Tibial nerve (tissue), 4 donors: ENCODE data around the gene CATSPERZ. TPM values are rescaled to one million over a fixed set of nuclear protein-coding genes. Genes with fewer than 3 reads are reported as not detected.

Source experiments
- DNase-seq, 2 donors: peaks; one replicate each; pipeline ENCODE4 v3.0.0-alpha.2; 2019; ENCODE audit warnings: low spot score in 2 of 2
- H3K27ac ChIP-seq, 4 donors: fragments of 200-600 bp; sonication (generic) in 3 of 4; one replicate each; pipeline ENCODE4 v1.5.1; 2017 to 2019; ENCODE audit warnings: mild to moderate bottlenecking in 1 of 4
- H3K27me3 ChIP-seq, 2 donors: fragments of 200-600 bp; sonication (generic) in 1 of 2; one replicate each; pipeline versions ENCODE4 v1.5.1 to v1.6.0; 2017 to 2019
- H3K36me3 ChIP-seq, 3 donors: fragments of 200-600 bp; sonication (generic); one replicate each; pipeline ENCODE4 v1.5.1; 2018 to 2019
- H3K4me1 ChIP-seq, 4 donors: fragments of 200-600 bp; sonication (generic) in 3 of 4; one replicate each; pipeline ENCODE4 v1.5.1; 2017 to 2019
- H3K4me3 ChIP-seq, 4 donors: fragments of 200-600 bp; sonication (generic) in 3 of 4; one replicate each; pipeline ENCODE4 v1.5.1; 2017 to 2019; ENCODE audit warnings: mild to moderate bottlenecking in 1 of 4, moderate library complexity in 1 of 4
- H3K9me3 ChIP-seq, 4 donors: fragments of 200-600 bp; sonication (generic) in 3 of 4; one replicate each; pipeline ENCODE4 v1.5.1; 2017 to 2019
- EP300 ChIP-seq, 2 donors: sonication (generic); formaldehyde crosslinking; IDR thresholded peaks; one replicate each; pipeline ENCODE4 v1.6.1; 2017; ENCODE audit warnings: antibody characterized with exemption in 2 of 2, mild to moderate bottlenecking in 1 of 2
- POLR2A ChIP-seq, 2 donors: fragments of 450-650 bp; IDR thresholded peaks; one replicate each; pipeline ENCODE4 v1.6.1; 2017; ENCODE audit warnings: antibody characterized with exemption in 2 of 2, mild to moderate bottlenecking in 2 of 2, moderate library complexity in 2 of 2
- WGBS, 2 donors: methylation state at CpG; one replicate each; pipeline ENCODE4 v1.1.5; 2018; 5-methylcytosine and 5-hydroxymethylcytosine counted together
- total RNA-seq, 4 donors: library from RNA; depleted of rRNA; stranded (reverse); fragments of >200 nt; gene quantifications; one replicate each; pipeline ENCODE4 v1.1.0, GENCODE V29; 2016
- TF ChIP-seq, protein P1 (sequence below), 5 experiments: fragments of 200-600 bp in 3 of 5; fragments of 450-650 bp in 2 of 5; sonication (generic) in 3 of 5; IDR thresholded peaks; one replicate each; pipeline ENCODE4 v1.5.1; 2016 to 2019; ENCODE audit warnings: antibody characterized with exemption in 5 of 5, mild to moderate bottlenecking in 3 of 5, moderate library complexity in 2 of 5

Gene CATSPERZ
- total RNA-seq, 4 donors from 2014 or later: not detected

DNA sequence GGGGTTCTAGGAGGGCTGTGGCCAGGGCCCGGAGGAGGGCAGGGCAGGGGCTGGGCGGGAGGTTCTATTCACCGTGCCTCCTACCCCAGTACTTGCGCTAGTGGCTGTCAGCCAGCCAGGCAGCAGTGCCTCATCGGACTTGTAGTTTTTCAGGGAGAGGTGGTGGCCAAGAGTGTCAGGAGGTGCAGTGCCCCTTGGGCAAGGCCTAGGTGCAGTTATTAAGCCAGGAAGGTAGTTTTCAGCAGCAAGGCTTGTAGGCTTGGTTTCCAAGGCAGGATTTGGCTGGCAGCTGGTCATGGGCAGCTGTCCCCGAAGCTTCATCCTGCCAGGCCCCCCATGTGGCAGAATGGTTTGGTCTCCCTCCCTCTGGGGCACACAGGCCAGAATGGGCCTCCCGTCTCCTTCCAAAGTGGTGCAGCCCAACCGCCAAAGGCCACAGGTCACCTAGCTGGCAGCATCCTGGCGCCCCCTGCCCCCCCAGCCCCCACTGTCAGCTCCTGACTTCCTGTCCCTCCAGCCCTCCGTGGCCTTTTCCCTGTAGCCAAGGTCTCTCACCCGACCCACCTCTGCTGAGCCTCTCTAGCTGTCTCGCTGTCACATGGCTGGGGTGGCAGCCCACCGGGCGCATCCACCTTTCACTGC lies 48.3 kb downstream of the CATSPERZ start:
- no peaks in the 10 kb centered on the region for H3K9me3 ChIP-seq
- H3K27me3 ChIP-seq: no peaks in the 10 kb centered on the region
- TF ChIP-seq EP300 (IDR thresholded peaks at IDR 0.05): no peak
- peaks cover 0 to under 1% (median 0%) of the 10 kb centered on the region in 4 donors for H3K4me1 ChIP-seq
- DNase-seq: no peak
- H3K4me3 ChIP-seq: no peak overlapping the region
- H3K27ac ChIP-seq: no peak overlapping the region
- H3K36me3 ChIP-seq: no peaks in the 10 kb centered on the region
- 53 to 57% methylated on average over 12 to 14 of the region's 14 CpGs for WGBS, 2 donors

DNA sequence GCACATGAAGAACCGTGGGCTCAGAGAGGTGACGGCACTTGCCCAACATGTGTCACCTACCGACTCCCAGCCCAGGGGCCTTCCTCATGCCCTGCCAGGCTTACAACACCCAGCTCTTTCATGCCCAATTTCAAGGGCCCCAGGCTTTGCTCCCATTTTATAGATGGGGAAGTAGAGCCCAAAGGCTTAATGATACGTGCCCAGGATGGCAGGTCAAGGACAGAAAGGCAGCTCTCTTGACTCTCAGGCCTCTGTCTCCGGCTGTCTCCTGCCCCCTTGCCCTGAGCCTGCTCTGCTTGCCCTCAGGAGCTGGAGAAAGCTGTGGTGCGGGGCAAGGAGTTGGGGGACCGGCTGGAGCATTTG lies 48.8 kb downstream of the CATSPERZ start:
- 87 to 88% methylated on average over 6 to 7 of the region's 7 CpGs for WGBS, 2 donors
- Histone ChIP-seq H3K9me3 (no peaks in the 10 kb centered on the region), H3K27me3 (no peaks in the 10 kb centered on the region), H3K27ac (no peak overlapping the region), H3K4me3 (no peak overlapping the region), H3K4me1 (no peaks in the 10 kb centered on the region), H3K36me3 (no peaks in the 10 kb centered on the region)
- TF ChIP-seq EP300 (IDR thresholded peaks at IDR 0.05): no peak
- TF ChIP-seq, protein P1, sequence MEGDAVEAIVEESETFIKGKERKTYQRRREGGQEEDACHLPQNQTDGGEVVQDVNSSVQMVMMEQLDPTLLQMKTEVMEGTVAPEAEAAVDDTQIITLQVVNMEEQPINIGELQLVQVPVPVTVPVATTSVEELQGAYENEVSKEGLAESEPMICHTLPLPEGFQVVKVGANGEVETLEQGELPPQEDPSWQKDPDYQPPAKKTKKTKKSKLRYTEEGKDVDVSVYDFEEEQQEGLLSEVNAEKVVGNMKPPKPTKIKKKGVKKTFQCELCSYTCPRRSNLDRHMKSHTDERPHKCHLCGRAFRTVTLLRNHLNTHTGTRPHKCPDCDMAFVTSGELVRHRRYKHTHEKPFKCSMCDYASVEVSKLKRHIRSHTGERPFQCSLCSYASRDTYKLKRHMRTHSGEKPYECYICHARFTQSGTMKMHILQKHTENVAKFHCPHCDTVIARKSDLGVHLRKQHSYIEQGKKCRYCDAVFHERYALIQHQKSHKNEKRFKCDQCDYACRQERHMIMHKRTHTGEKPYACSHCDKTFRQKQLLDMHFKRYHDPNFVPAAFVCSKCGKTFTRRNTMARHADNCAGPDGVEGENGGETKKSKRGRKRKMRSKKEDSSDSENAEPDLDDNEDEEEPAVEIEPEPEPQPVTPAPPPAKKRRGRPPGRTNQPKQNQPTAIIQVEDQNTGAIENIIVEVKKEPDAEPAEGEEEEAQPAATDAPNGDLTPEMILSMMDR (IDR thresholded peaks at IDR 0.05): no peak
- TF ChIP-seq POLR2A (IDR thresholded peaks at IDR 0.05): no peak
- no peak for DNase-seq

DNA sequence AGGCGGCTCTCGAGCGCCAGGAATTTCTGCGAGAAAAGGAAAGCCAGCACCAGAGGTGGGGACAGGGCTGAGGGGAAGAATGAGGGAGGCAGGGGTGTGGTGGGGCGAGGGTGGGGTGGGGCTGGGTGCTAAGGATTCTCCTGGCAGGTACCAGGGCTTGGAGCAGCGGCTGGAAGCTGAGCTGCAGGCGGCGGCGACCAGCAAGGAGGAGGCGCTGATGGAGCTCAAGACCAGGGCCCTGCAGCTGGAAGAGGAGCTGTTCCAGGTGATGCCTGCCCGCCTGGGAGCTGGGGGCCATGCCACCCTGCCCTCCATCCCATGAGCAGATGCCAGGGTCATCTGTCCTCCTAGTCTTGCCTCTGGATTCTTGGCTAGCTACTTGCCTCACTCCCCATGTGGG lies 49.2 kb downstream of the CATSPERZ start:
- no peak for DNase-seq
- TF ChIP-seq POLR2A (IDR thresholded peaks at IDR 0.05) (no peak), EP300 (IDR thresholded peaks at IDR 0.05) (no peak)
- TF ChIP-seq, protein P1 (IDR thresholded peaks at IDR 0.05): no peak
- 86 to 88% methylated on average over 10 to 11 of the region's 11 CpGs for WGBS, 2 donors
- Histone ChIP-seq H3K4me3 (no peak overlapping the region), H3K9me3 (no peaks in the 10 kb centered on the region), H3K27ac (no peak overlapping the region), H3K27me3 (no peaks in the 10 kb centered on the region), H3K36me3 (no peaks in the 10 kb centered on the region), H3K4me1 (no peaks in the 10 kb centered on the region)

DNA sequence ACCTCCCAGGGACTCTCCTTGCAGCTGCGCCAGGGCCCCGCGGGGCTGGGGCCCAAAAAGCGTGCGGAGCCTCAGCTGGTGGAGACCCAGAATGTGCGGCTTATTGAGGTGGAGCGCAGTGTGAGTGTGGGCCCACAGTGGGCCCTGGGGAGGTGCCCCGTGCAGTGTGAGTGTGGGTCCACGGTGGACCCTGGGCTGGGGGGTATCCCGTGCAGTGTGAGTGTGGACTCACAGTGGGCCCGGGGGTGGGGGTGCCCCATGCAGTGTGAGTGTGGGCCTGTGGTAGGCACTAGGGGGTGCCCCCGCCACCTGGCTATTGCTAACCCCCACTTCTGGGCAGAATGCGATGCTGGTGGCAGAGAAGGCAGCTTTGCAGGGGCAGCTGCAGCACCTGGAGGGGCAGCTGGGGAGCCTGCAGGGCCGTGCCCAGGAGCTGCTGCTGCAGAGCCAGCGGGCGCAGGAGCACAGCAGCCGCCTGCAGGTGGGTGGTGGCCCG lies 51.0 kb downstream of the CATSPERZ start:
- WGBS, 2 donors: 88 to 93% methylated on average over 14 to 16 of the region's 18 CpGs
- no peak overlapping the region for H3K27ac ChIP-seq
- H3K4me3 ChIP-seq: no peak overlapping the region
- H3K9me3 ChIP-seq: no peaks in the 10 kb centered on the region
- no peak for TF ChIP-seq EP300 (IDR thresholded peaks at IDR 0.05)
- no peak for TF ChIP-seq POLR2A (IDR thresholded peaks at IDR 0.05)
- TF ChIP-seq, protein P1 (IDR thresholded peaks at IDR 0.05): no peak
- H3K27me3 ChIP-seq: no peaks in the 10 kb centered on the region
- DNase-seq: no peak
- H3K4me1 ChIP-seq: peaks cover 0 to 12% (median 4%) of the 10 kb centered on the region in 4 donors
- H3K36me3 ChIP-seq: no peaks in the 10 kb centered on the region

DNA sequence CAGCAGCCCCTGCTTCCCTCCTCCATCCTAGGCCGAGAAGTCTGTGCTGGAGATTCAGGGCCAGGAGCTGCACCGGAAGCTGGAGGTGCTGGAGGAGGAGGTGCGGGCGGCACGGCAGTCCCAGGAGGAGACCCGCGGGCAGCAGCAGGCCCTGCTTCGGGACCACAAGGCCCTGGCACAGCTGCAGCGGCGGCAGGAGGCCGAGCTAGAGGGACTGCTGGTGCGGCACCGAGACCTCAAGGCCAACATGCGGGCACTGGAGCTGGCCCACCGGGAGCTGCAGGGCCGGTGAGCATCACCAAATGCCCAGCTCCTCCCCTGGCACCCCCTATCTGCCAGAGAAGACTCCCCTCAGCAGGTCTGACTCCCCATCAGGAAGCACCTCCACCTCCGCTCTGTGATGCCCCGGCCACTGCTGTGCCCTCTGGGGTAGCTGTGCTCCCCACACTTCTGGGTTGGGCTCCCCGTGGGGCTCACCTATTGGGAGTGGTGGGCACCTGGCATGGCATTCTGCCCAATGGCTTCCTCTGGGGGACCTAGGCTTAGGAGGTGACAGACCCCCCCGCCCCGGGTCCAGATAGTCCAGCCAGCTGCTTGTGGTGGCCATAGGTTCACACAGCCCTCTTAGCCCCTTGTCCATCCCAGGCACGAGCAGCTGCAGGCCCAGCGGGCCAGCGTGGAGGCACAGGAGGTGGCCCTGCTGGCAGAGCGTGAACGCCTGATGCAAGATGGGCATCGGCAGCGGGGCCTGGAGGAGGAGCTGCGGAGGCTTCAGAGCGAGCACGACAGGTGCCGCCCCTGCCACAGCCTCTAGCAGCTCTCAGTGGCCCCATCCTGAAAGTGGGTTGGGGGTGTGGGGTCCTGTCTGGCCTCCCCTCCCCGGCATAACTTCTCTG lies 52.2 kb downstream of the CATSPERZ start:
- WGBS, 2 donors: 82 to 91% methylated on average over 24 to 33 of the region's 33 CpGs
- peaks cover 0 to 12% (median 4%) of the 10 kb centered on the region in 4 donors for H3K4me1 ChIP-seq
- H3K4me3 ChIP-seq: no peak overlapping the region
- no peaks in the 10 kb centered on the region for H3K36me3 ChIP-seq
- TF ChIP-seq EP300 (IDR thresholded peaks at IDR 0.05) (no peak), POLR2A (IDR thresholded peaks at IDR 0.05) (no peak)
- TF ChIP-seq, protein P1 (IDR thresholded peaks at IDR 0.05): no peak
- no peak for DNase-seq
- no peaks in the 10 kb centered on the region for H3K9me3 ChIP-seq
- no peaks in the 10 kb centered on the region for H3K27me3 ChIP-seq
- H3K27ac ChIP-seq: no peak overlapping the region
